ENCODE results near the gene TAS2R3. TPM values are rescaled to one million over a fixed set of nuclear protein-coding genes. Genes with fewer than 3 reads are reported as not detected.
"Not testable (repeated sequence)": the region's sequence is repeated elsewhere in the genome, so short reads cannot be mapped to it uniquely, and the experiment has no call there.

Gene TAS2R3, protein sequence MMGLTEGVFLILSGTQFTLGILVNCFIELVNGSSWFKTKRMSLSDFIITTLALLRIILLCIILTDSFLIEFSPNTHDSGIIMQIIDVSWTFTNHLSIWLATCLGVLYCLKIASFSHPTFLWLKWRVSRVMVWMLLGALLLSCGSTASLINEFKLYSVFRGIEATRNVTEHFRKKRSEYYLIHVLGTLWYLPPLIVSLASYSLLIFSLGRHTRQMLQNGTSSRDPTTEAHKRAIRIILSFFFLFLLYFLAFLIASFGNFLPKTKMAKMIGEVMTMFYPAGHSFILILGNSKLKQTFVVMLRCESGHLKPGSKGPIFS
- 0.44 and 0.60 TPM in 2 replicates for total RNA-seq

DNA sequence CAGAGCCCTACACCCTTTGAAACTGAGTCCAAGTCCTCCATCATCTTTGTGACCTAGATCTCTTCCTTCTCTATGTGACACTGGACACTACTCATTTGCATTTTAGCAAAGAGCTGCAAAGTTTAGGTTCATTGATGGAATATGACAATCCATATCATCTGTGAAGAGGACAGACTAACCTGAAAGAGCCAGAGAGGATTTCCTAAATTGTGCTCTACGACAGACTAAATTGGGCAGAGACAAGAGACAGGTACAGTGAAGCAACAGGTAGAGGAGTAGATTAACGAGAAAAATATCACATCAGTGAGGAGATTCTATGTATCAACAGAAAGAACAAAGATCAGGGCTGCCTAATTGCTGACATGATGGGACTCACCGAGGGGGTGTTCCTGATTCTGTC is at the start of gene TAS2R3:
Gene TAS2R3 (plus strand): TSS at position 301 of the 400 bp plus-strand sequence. CDS start 62 bp downstream, at position 363.
- DNase-seq (ENCODE audit: low read depth in 2 of 2), result no peak

DNA sequence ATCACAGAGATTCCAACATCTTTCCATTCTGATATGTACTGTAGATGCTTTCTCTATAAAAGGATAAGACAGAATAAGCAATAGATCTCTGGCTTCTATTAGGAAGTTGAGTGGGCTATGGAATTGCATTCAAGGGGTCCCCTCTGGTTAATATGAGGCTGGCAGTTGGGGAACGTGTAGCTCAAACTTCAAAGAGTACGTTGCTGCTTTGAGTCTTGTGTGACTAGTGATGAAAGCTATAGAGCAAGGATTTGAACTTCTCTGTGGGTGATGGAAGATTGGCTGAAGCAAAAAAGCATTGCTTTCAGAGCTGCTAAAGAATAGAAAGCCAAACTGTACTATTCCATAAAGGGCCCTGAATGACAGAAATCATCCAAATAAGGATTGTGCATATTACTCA is 49.3 kb upstream of the TAS2R3 start:
- DNase-seq (ENCODE audit: low read depth in 2 of 2), result no peak

DNA sequence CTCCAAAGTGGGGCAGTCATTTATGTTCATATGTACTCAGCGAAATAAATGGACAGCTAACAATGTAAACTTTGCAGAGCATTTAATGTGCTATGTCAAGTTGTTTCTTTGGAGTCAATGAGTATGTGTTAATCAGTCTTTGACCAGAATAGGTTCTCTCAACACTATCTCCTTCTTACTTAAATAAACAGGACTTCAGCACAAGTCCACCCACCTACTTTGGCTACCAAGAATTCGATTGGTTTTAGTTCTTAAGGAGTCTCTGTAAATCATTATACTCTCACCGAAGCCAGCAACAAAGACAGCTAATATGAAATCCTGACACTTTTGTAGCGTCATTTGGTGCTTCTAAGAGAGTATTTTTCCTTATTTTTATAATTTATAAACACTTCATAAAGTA is 48.9 kb upstream of the TAS2R3 start:
- DNase-seq (ENCODE audit: low read depth in 2 of 2), result no peak

DNA sequence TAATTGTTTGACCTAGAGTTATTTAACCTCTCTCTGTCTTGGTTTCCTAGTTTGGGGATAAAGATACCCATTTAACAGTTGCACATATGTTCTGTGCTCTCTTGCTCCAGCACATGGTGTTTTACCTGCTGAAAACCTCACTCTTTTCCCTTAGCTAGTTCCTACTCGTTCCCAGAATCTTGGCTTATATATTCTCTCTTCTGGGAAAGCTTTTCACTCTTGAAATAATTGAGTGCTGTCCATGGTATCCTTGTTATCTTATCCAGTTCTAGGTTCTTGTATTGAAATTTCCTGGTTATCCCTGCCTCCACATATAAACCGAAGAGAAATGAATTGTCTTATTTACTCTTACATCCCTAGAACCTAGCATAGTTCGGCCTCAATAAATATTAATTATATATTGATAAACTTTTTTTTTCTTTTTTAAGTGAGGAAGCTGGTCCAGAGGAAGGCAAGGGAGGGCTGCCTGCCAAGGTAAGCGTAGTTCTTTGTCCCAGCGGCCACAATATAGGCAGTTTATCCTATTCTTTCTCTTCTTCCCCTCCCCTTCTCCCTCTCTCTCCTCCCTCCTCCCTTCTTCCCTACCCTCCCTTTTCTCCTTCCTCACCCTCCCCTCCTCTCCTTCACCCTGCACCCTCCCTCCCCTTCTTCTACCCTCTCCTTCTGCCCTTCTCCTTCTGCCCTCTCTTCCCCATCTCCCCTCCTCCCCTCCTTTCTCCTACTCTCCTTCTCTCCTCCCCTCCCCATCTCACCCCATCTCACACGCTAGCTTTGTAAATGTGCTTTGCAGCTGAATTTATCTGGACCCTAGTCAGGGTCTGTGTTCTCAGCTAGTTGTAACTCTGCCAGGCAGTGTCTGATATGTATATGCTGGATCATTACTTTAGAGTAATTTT is 47.9 kb upstream of the TAS2R3 start:
- DNase-seq (ENCODE audit: low read depth in 2 of 2), result no peak

DNA sequence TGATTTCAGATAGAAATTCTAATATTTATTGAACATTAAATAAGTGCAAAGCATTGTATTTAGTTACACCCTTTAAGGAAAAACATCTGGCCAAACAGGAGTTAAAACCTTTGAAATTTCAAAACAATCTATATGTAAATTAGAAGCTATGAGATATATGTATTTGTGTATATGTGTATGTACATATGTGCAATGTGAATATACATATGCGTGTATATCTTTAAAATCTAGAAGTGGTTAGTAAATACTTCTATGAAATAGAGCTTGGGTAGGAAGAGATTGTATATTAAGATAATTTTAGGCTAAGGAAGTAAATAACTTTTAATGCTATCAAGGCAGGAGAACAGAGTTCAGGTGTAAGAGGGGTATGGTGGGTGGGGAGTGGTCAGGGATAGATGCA is 46.4 kb upstream of the TAS2R3 start:
- no peak for DNase-seq (ENCODE audit: low read depth in 2 of 2)

DNA sequence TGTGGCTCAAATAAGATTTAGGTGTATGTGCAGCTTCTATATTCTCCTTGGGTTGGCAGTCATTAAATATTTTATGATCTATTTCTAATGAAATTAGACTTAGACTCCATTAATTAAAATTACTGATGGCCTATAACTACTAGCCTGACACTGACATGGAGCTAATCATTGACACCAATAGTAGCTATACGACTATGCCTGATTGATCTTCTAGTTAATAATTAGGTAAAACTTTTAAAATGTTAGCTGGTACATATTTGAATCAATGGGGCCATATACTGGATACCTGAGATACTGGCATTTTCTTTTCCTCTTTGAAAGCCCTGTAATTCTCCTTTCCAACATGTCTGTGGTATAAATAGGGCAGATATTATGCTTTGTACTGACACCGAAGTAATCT is 41.4 kb upstream of the TAS2R3 start:
- DNase-seq (ENCODE audit: low read depth in 2 of 2), result no peak

DNA sequence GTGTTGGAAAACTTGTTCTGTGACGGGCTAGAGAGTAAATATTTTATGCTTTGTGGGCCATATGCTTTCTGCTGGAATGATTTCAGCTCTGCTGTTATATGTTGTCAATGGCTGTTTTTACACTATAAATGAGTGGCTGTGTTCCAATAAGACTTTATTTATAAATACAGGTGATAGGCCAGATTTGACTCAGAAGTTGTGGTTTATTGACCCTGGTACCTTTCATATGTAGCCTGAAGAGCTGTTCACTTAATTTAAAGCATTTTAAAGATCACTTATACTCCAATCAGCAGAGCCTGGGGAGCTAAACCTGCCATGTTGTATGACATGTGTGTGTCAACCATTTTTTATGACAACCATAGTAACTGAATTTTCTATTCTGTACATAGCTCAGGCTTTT is 34.9 kb upstream of the TAS2R3 start:
- no peak for DNase-seq (ENCODE audit: low read depth in 2 of 2)

DNA sequence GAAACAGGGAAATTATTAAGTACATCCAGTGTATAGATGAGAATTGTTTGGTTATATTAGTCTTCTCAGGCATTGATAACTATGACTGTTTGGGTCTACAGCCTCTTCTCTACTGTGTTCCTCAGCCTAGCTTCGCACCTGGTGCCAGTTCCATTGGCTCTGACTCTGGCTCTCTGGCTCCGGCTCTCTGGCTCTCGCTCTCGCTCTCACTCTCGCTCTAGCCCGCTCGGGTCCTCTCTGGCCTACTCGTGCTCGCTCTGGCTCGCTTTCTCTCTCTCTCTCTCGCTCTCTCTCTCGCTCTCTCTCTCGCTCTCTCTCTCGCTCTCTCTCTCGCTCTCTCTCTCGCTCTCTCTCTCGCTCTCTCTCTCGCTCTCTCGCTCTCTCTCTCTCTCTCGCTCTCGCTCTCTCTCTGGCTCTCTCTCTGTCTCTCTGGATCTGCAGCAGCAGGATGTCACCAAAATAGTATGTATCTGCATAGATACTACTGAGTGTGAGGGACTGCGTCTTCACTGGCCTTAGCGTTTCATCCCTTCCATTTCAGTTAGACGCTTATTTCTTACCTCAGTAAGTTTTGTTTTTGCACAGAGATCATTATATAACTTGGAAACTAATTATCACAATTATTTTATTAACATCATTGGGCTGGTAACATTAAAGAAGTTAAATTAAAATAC is 32.3 kb upstream of the TAS2R3 start:
- DNase-seq (ENCODE audit: low read depth in 2 of 2), result peak in 1 of 2 donors; percentile 35

DNA sequence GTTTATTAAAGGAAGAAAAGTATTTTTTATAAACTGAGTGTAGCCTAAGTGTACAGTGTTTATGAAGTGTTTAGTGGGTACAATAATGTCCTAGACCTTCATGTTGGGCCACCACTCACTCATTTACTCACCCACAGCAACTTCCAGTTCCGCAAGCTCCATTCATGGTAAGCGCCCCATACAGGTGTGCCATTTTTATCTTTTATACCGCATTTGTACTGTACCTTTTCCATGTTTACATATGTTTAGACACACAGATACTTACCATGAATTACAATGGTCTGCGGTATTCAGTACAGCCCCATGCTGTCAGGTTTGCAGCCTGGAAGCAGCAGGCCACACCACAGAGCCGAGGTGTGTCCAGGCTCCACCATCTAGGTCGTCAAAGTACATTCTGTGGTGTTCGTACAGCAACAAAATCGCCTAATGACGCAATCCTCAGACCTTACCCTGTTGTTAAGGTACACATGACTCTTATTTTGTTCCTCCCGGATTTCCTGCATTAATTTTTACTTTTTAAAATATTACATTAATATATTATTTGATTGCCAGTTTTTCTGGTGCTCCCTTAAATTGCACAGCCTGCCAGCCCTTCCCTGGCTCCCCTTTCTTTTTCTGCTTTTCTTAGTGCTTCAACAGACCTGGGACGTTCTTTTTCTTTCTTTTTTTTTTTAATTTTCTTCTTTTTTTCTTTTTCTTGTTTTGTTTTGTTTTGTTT is 26.6 kb upstream of the TAS2R3 start:
- peak; percentile 10 to 45 for DNase-seq (ENCODE audit: low read depth in 2 of 2)

DNA sequence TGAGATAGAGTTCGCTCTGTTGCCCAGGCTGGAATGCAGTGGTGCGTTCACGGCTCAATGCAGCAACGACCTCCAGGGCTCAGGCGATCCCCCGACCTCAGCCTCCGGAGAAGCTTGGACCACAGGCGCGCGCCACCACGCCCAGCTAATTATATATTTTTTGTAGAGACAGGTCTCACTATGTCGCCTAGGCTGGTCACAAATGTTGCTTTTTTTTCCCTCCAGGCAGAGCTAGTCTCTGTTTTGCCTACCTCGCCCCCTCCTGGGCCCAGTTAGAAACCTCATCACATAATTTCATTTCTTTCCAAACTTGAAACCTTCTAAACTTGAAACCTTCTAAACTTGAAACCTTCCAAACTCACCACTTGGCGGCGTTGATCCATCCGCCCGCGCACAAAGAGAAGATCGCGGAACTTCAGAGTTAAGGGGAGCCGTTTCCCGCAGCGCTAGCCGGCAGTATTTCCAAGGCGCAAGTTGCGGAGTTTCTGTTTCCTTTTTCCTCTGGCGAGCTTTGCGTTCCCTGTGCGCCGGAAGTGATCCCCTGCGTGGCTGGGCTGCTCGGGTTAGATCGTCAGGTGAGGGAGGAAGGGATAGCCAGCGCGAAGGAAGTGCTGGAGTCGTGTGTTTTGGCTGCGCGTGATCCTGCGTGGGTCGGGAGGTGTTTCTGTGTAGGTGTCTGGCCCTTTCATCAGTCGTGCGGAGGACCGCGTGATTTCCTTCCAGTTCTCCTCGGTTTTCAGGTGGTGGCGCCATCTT is 25.9 kb upstream of the TAS2R3 start, which contains the start of gene SSBP1:
Gene SSBP1 (plus strand): TSS at position 523 of the 756 bp plus-strand sequence. CDS start 809 bp downstream, outside the sequence.
- peak; percentile 99 for DNase-seq (ENCODE audit: low read depth in 2 of 2)

DNA sequence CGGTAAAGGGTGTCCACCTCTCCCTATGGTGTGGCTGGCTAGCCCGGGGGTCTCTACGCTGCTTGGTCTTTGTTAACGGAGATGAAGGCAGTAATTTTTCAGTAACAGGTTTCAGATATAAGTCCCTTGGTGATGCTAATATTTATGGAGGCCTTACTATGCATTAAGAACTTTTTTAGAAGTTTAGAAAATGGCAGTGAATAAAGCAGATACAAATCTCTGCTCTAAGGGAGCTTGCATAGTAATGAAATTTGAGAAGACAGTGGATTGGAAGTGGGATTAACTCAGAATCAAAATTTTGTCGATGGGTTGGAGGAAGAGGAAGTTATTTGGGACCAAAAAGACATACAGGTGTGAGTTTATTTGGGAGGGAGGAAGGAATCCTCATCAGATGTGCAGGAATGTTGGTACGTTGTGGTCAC is 25.3 kb upstream of the TAS2R3 start:
- no peak for DNase-seq (ENCODE audit: low read depth in 2 of 2)

DNA sequence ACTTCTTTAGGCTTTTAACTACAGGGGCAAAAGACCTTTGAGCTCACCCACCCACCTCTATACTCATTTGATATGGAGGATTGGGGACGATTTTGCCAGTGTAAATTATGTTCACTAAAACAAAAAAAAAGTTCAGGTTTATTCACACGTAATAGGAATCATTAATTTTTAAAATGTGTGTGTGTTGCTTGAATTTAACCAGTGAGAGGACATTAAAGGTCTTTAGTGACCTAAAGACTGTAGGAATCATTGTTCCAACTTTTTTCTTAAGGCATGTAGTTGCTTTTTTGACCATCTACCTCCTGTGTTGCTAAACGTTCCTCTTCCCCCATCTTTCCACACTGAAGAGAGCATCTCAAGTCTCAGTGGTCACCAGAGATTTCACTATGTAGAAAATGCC is 24.6 kb upstream of the TAS2R3 start:
- no peak for DNase-seq (ENCODE audit: low read depth in 2 of 2)

DNA sequence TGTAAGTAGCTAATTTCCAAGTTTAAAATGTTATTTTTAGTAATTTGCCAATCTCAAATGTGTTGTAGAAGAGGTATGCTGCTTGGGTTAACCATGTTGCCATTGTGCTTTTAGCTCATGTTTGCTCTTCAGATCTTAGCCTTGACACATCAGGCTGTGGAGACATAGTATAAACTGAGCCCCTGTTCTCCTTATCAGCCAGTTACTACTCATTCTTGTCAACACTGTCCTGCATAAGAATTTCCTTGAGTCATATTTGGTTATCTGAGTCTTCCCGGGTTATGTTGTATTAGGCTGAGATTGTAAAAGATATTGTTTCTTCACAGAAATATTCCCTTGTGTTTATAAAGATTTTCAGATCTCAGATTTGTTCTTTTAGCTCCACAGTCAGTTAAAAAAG is 21.7 kb upstream of the TAS2R3 start:
- no peak for DNase-seq (ENCODE audit: low read depth in 2 of 2)

DNA sequence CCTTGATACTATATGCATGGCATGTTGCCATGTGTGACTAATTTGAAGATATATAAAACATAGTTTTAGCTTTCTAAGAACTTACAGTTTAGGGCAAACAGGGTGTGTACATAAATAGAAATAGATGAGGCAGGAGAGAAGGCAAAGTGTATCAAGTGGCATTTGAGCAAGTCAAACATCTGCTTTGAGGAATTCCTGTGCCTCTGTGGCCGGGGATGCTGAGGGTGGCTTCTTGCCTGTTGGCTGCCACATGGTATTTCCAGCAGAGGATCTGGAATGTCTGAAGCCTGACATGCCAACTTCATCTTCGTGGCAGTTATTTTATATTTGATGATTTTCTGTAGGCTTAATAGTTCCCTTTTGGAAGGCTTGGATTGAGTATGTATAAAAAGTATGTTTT is 19.8 kb upstream of the TAS2R3 start:
- DNase-seq (ENCODE audit: low read depth in 2 of 2), result no peak

DNA sequence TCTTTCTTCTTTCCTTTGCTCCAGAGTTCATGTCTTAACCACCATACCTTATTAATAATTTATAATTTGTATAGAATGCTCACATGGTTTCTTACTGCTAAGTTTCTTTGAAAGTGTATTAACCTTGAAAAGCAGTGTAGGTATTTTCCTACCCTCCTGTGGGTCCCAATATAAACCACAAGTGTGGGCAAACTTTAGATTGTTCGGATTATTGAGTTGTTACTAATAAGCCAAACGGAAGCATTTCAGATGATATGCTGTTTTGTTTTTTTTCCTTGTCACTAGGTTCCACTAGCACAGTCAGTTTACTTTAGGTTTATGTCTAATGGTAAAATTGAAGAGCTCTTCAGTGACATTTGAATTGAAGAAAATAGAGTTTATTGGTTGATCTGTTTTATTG is 15.5 kb upstream of the TAS2R3 start:
- DNase-seq (ENCODE audit: low read depth in 2 of 2), result no peak

DNA sequence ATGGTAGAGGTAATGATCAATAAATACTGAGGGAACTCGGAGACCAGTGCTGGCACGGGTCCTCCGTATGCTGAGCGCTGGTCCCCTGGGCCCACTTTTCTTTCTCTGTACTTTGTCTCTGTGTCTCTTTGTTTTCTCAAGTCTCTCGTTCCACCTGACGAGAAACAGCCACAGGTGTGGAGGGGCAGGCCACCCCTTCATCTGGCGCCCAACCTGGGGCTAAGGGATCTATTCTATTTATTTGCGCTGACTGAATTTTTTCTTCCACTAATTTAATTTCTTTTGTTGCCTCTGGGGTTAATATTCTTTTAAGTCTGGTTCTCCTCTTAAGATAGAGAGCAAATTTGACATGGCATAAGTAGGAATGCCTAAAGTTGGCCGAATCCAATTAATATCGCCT is 12.0 kb upstream of the TAS2R3 start:
- DNase-seq (ENCODE audit: low read depth in 2 of 2), result peak; percentile 19 to 31

DNA sequence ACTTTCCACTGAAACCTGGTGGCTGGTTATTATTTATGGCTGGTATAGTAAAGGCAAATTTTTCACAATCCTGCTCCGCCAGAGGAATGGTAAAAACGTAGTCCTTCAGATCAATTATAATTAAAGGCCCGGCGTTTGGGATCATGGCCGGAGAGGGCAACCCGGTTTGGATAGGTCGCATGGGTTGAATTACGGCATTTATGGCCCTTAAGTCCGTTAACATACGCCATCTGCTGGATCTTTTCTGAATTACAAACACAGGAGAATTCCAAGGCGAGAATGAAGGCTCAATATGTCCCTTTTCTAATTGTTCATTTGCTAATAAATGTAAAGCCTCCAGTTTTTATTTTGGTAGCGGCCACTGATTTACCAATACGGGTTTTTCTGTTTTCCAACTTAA is 11.3 kb upstream of the TAS2R3 start:
- no peak for DNase-seq (ENCODE audit: low read depth in 2 of 2)

DNA sequence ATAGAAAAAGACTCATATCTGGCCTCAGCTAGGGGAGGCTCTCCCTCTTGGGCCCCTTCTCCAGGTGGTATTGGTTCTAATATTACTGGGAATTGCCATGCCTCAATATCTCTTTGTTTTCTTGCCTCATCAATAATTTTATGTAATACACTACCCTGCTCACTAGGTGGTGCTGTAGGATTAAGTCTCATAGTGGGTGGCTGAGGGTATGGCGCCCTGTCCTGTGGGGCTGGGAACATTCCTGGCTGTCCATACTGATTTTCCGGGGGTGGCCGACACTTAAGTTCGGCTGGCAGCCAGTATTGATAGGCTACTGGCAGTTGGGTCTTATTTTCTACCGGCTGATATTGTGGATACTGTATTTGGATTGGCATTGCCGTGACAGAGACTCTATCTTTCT is 9.0 kb upstream of the TAS2R3 start:
- DNase-seq (ENCODE audit: low read depth in 2 of 2), result peak; percentile 28 to 53

DNA sequence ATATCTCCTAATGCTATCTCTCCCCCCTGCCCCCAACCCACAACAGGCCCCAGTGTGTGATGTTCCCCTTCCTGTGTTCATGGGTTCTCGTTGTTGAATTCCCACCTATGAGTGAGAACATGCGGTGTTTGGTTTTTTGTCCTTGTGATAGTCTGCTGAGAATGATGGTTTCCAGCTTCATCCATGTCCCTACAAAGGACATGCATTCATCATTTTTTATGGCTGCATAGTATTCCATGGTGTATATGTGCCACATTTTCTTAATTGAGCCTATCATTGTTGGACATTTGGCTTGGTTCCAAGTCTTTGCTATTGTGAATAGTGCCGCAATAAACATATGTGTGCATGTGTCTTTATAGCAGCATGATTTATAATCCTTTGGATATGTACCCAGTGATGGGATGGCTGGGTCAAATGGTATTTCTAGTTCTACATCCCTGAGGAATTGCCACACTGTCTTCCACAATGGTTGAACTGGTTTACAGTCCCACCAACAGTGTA is 6.2 kb downstream of the TAS2R3 start:
- DNase-seq (ENCODE audit: low read depth in 2 of 2), result not testable (repeated sequence)

DNA sequence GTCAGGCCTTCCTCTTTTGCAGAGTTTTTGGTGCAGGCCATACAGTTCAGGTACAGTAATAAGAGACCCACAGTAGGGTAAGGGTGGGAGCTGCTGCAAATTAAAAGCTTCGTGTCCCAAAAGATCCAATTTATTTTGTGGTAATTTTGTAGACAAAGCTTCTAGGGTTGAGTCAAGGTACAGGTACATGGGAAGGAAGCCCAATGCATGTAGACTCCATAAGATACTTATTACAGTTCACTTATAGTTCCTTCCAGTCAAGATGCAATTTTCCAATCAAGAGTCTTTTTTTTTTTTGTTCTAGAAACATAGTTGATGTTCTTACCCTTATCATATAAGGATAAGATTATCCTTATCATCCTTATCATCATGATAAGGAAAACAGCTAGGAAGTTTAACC is 12.5 kb downstream of the TAS2R3 start, which contains the start of gene TAS2R4:
Gene TAS2R4 (plus strand): TSS at position 301 of the 400 bp plus-strand sequence. CDS start 1,815 bp downstream, outside the sequence.
- no peak for DNase-seq (ENCODE audit: low read depth in 2 of 2)
